Measurements from ENCODE around the gene MYO1E. TPM values are rescaled to one million over a fixed set of nuclear protein-coding genes. Genes with fewer than 3 reads are reported as not detected.
A peak's percentile ranks its signal among the peaks of the same experiment; 100 is the strongest.

The MYO1E gene
- total RNA-seq, 1 donor from 2014 or later, result 403 TPM

DNA sequence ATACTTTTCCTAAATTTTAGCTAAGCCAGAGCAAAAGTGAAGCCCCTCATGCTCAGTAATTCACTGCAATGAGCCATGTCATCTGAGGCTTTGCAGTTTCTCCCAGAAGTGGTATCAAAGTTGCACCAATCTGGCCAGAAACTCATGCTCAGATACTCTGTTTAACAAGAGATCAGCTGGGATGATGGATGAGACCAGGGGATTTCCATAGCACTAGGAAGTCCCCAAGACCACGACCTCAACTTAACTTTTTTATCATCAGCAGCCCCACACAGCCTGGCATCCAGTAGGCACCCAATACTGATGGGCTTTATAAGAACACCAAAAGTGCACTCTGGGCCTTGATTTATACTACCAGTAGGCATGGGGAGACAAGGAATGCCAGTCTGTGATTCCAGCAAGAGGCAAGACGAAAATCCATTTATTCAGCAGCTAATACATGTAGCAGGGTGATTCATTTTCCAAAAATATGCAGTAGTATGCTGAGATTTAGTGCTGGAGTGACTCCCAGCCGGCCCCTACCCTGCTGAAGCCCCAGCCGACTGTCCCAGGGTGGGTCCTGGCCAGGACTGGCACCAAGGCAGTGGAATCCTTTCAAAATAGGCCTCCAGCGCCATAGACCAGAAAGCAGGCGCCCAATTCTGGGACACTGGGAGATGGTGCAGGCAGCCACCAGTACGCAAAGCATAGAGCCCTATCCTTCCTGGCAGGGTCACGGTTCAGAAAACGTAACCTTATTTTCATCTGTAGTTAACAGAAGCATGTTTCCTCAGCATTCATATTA lies 166.6 kb downstream of the MYO1E start:
- no peak overlapping the region for H3K4me3 ChIP-seq (ENCODE audit: low read depth, low read length)
- no peak for DNase-seq (ENCODE audit: low read depth)
- TF ChIP-seq, protein P1, sequence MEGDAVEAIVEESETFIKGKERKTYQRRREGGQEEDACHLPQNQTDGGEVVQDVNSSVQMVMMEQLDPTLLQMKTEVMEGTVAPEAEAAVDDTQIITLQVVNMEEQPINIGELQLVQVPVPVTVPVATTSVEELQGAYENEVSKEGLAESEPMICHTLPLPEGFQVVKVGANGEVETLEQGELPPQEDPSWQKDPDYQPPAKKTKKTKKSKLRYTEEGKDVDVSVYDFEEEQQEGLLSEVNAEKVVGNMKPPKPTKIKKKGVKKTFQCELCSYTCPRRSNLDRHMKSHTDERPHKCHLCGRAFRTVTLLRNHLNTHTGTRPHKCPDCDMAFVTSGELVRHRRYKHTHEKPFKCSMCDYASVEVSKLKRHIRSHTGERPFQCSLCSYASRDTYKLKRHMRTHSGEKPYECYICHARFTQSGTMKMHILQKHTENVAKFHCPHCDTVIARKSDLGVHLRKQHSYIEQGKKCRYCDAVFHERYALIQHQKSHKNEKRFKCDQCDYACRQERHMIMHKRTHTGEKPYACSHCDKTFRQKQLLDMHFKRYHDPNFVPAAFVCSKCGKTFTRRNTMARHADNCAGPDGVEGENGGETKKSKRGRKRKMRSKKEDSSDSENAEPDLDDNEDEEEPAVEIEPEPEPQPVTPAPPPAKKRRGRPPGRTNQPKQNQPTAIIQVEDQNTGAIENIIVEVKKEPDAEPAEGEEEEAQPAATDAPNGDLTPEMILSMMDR (conservative IDR thresholded peaks at IDR 0.05; ENCODE audit: low read depth, low read length), result no peak

DNA sequence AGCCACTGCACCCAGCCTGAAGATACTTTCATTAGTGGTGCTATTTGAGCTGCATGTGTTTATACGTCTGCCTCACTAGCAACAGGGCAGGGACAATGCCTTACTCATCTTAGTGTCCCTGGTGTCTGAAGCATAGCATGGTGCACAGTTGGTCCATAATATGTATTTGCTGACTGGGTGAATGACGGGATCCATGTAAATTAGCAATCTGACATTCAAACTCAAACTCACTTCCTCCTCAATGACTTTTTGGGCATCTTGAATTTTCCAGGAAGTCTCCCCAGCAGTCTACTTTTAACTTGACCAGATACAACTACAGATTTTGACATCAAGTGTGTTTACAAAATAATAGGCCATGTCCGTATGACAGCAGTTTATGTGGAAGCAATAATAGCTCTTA lies 169.0 kb downstream of the MYO1E start:
- TF ChIP-seq, protein P1 (conservative IDR thresholded peaks at IDR 0.05; ENCODE audit: low read depth, low read length), result no peak
- no peak for DNase-seq (ENCODE audit: low read depth)

GRCh38 chr15:59203008-59203407 lies 169.7 kb downstream of the MYO1E start:
- DNase-seq (ENCODE audit: low read depth), result no peak
- TF ChIP-seq, protein P1 (conservative IDR thresholded peaks at IDR 0.05; ENCODE audit: low read depth, low read length), result no peak
- no peak overlapping the region for H3K4me3 ChIP-seq (ENCODE audit: low read depth, low read length)

More for the DNA sequence above, 169.0 kb downstream of the MYO1E start:
- no peak overlapping the region for H3K4me3 ChIP-seq (ENCODE audit: low read depth, low read length)

- no peak overlapping the region for H3K4me3 ChIP-seq (ENCODE audit: low read depth, low read length)
- no peak for DNase-seq (ENCODE audit: low read depth)
- TF ChIP-seq, protein P1 (conservative IDR thresholded peaks at IDR 0.05; ENCODE audit: low read depth, low read length), result no peak
Observed at GRCh38 chr15:59200560-59200959, 172.1 kb downstream of the MYO1E start.

DNA sequence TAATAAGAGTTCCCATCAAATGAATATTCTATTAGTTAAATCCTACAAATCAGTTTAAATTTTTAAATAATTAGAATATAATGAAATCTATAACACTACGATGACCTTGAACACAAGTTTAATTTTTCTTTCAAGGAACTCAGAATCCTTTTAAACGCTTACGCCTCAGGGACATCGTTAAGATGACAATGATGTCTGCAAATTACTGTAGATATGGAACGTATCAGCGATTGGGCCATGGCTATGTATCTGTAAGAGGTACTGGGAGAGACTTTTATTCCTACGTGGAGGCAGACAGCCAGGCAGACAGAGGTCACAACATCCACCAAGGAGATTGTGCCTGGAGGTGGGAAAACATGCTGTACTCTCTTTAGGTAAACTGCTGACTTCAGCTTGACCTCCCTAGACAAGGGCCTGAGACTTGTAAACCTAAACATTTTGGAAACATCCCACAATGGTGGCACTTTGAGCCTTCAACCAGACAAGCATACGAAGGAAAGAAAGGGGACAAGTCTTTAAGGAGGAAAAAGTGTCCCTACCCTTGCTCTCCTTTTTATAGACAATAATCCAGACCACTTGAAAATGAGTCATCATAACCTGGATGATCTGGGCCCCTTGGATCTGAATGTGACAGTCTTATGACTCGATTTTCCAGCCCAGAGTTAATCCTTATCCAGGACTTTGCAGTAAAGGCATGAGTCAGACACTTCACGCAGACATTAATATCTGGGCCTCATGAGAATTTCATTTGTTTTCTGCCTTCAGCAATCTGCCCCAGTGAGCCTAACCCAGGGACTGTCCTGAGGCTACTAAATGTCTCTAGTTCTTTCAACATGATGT lies 172.8 kb downstream of the MYO1E start:
- no peak overlapping the region for H3K4me3 ChIP-seq (ENCODE audit: low read depth, low read length)
- TF ChIP-seq, protein P1 (conservative IDR thresholded peaks at IDR 0.05; ENCODE audit: low read depth, low read length), result no peak
- peak; percentile 83 for DNase-seq (ENCODE audit: low read depth)

DNA sequence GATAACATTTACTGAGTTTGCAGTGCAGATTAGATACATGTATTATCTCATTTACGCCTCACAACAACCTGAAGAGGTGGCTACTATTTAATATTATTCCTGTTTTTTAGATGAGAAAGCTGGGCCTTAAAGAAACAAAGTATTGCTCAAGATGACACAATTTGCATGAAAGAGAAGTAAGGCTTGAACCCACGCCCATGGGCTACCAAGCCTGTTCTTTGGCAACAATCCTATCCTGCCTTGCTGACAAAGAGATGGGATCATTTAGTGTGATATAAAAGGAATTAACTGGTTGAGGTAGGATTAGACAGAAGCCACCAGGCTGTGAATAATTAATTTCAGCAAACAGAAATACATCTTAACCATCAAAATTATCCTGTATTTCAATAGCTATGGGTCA lies 175.2 kb downstream of the MYO1E start:
- DNase-seq (ENCODE audit: low read depth), result no peak
- TF ChIP-seq, protein P1 (conservative IDR thresholded peaks at IDR 0.05; ENCODE audit: low read depth, low read length), result no peak
- no peak overlapping the region for H3K4me3 ChIP-seq (ENCODE audit: low read depth, low read length)

Data from epithelial cell of proximal tubule (primary cell).